K562 (cell line): ENCODE data around the gene TRABD. TPM values are rescaled to one million over a fixed set of nuclear protein-coding genes. Genes with fewer than 3 reads are reported as not detected.

Experiments used
- ATAC-seq: fragments of 200-7000 bp; cut with Tn5 transposase; 3 replicates; pipeline ENCODE4 v1.9.1; 2020; ENCODE audit warnings: moderate library complexity
- BruUV-seq: library from RNA; stranded (reverse); fragments of 400-500 nt; replicated peaks from 2 replicates; lab custom pipeline; 2021; lab: Mats Ljungman, UMichigan
- CTCF ChIA-PET: fragments of 300-600 bp; formaldehyde crosslinking; extraction: SDS; loops from one replicate; lab custom pipeline; 2021; ENCODE audit warnings: low intra/inter-chr PET ratio; lab: Yijun Ruan, JAX
- POLR2A ChIA-PET: fragments of 300-600, 350-650 bp; sonication (Branson Sonifier 250); formaldehyde crosslinking; extraction: SDS; loops from one replicate; lab custom pipeline; 2021; ENCODE audit warnings: antibody characterized with exemption, inconsistent platforms; lab: Yijun Ruan, JAX
- DNase-seq, 4 experiments: peaks; one replicate each; pipeline versions ENCODE4 v3.0.0 to v3.0.0-alpha.2; 2011 to 2018; ENCODE audit warnings: low spot score in 3 of 4, mixed read lengths in 3 of 4; ENCODE audit errors: extremely low read depth in 1 of 4
- FAIRE-seq: peaks from 2 replicates; lab custom pipeline; 2011; peaks lifted over from hg19 to GRCh38; lab: Jason Lieb, UNC
- H2AFZ ChIP-seq: 2 replicates; pipeline ENCODE4 v1.6.0; 2011; ENCODE audit warnings: low read depth, low read length, control low read depth, inconsistent platforms
- H3K27ac ChIP-seq: fragments of 200-600 bp; 3 replicates; pipeline ENCODE4 v1.8.0; 2011; ENCODE audit warnings: low read depth, mild to moderate bottlenecking, control low read depth, inconsistent platforms, low read length, moderate library complexity, mixed read lengths; ENCODE audit errors: extremely low read depth
- H3K27me3 ChIP-seq, 2 experiments: fragments of 300-600 bp in 1 of 2; 2 replicates in 1 of 2; 3 replicates in 1 of 2; pipeline versions ENCODE4 v1.6.0 to v1.8.0; 2011; ENCODE audit warnings: inconsistent platforms in 2 of 2, low read length in 2 of 2, mild to moderate bottlenecking in 1 of 2, mixed read lengths in 1 of 2, moderate library complexity in 1 of 2; ENCODE audit not compliant: control insufficient read depth in 2 of 2, insufficient read depth in 2 of 2
- H3K36me3 ChIP-seq: fragments of 300-600 bp; 3 replicates; pipeline ENCODE4 v1.8.0; 2011; ENCODE audit warnings: mild to moderate bottlenecking, low read length, inconsistent platforms; ENCODE audit not compliant: control insufficient read depth, insufficient read depth
- H3K4me1 ChIP-seq, 2 experiments: fragments of 200-600 bp in 1 of 2; replicated peaks in 1 of 2; 2 replicates in 1 of 2; 3 replicates in 1 of 2; pipeline versions ENCODE4 v1.5.1 to v1.8.0; 2011; ENCODE audit warnings: inconsistent platforms in 2 of 2, low read length in 2 of 2, mild to moderate bottlenecking in 1 of 2, mixed read lengths in 1 of 2, moderate library complexity in 1 of 2; ENCODE audit not compliant: control insufficient read depth in 2 of 2, insufficient read depth in 2 of 2
- H3K4me2 ChIP-seq: 2 replicates; pipeline ENCODE4 v1.6.1; 2011; ENCODE audit warnings: low read length, control low read depth, inconsistent platforms, mixed read lengths; ENCODE audit not compliant: insufficient read depth
- H3K4me3 ChIP-seq: fragments of 200-600 bp; sonication (generic), shearing (Covaris generic); 2 replicates; pipeline ENCODE4 v1.5.1; 2016; ENCODE audit warnings: control low read depth, inconsistent platforms
- H3K79me2 ChIP-seq: fragments of 200-600 bp; 3 replicates; pipeline ENCODE4 v1.8.0; 2011; ENCODE audit warnings: low read length, inconsistent platforms; ENCODE audit not compliant: control insufficient read depth, insufficient read depth
- H3K9ac ChIP-seq, 2 experiments: 2 replicates each; pipeline versions ENCODE4 v1.6.0 to v1.6.1; 2011; ENCODE audit warnings: low read depth in 2 of 2, low read length in 2 of 2, control low read depth in 1 of 2, inconsistent platforms in 1 of 2, mild to moderate bottlenecking in 1 of 2, mixed read lengths in 1 of 2; ENCODE audit not compliant: insufficient read depth in 1 of 2
- H3K9me1 ChIP-seq: one replicate; pipeline ENCODE4 v1.6.0; 2011; ENCODE audit warnings: inconsistent platforms, mild to moderate bottlenecking, low read length, moderate library complexity; ENCODE audit not compliant: control insufficient read depth, insufficient read depth
- H3K9me3 ChIP-seq: replicated peaks from 2 replicates; pipeline ENCODE4 v1.5.1; 2011; ENCODE audit warnings: low read depth, low read length, inconsistent platforms; ENCODE audit not compliant: control insufficient read depth, insufficient read depth
- H4K20me1 ChIP-seq: replicated peaks from 2 replicates; pipeline ENCODE4 v1.6.1; 2011; ENCODE audit warnings: low read length, inconsistent platforms, mixed read lengths; ENCODE audit not compliant: control insufficient read depth, insufficient read depth
- ESRRB ChIP-seq: fragments of 250-450 bp; sonication (Bioruptor Pico); IDR thresholded peaks from 2 replicates; pipeline ENCODE4 v1.5.0; 2020; ENCODE audit warnings: mild to moderate bottlenecking, moderate library complexity, borderline replicate concordance
- FUS ChIP-seq: fragments of 200-400 bp; formaldehyde crosslinking; optimal IDR thresholded peaks from 2 replicates; pipeline ENCODE3; 2017; ENCODE audit warnings: low read depth, low read length
- GABPA ChIP-seq: fragments of 200-800 bp; sonication (Bioruptor generic); conservative IDR thresholded peaks from 2 replicates; pipeline ENCODE4 v1.6.1; 2016; ENCODE audit warnings: low read depth, missing genetic modification characterization, missing compliant biosample characterization
- POLR2G ChIP-seq: fragments of 200-400 bp; formaldehyde crosslinking; IDR thresholded peaks from 2 replicates; pipeline ENCODE4 v1.6.1; 2017; ENCODE audit warnings: low read depth, mild to moderate bottlenecking, antibody characterized with exemption, low read length, moderate library complexity
- RBFOX2 ChIP-seq: fragments of 200-400 bp; formaldehyde crosslinking; IDR thresholded peaks from 2 replicates; pipeline ENCODE4 v1.6.1; 2017; ENCODE audit warnings: low read depth, mild to moderate bottlenecking, low read length, moderate library complexity
- ZNF445 ChIP-seq: fragments of 250-450 bp; sonication (Bioruptor Pico); IDR thresholded peaks from 2 replicates; pipeline ENCODE4 v1.4.0; 2020; ENCODE audit warnings: low read depth, mild to moderate bottlenecking, moderate library complexity
- ZNF561 ChIP-seq: fragments of 450-650 bp; formaldehyde crosslinking; conservative IDR thresholded peaks from 2 replicates; pipeline ENCODE4 v1.4.0; 2020; ENCODE audit warnings: mild to moderate bottlenecking, moderate library complexity
- WGBS: fragments of 100-300 bp; shearing (Covaris generic); methylation state at CpG from one replicate; pipeline ENCODE4 v1.1.6; 2016; ENCODE audit warnings: low coverage, mixed read lengths; ENCODE audit not compliant: insufficient coverage; ENCODE audit errors: missing lambda C conversion rate; 5-methylcytosine and 5-hydroxymethylcytosine counted together
- in situ Hi-C: fragments of 300-500 bp; cut with MboI; formaldehyde crosslinking; loops from 4 replicates; pipeline ENCODE4 v1.15.0; 2018; ENCODE audit warnings: inconsistent platforms, mixed read lengths
- intact Hi-C: fragments of 100-400 bp; cut with micrococcal nuclease; formaldehyde crosslinking; loops from 2 replicates; pipeline ENCODE4 v1.14.2; 2022
- polyA plus RNA-seq, 8 experiments: library from polyadenylated mRNA; depleted of rRNA in 4 of 8; stranded (reverse) in 5 of 8; unstranded in 3 of 8; fragments of >200 nt; fragmentation: Nextera tagmentation in 2 of 8; fragmentation: Illumina TruSeq in 1 of 8; extraction: Ambion mirVana in 2 of 8; extraction: Trizol in 1 of 8; gene quantifications; 2 replicates each; pipeline versions ENCODE4 v1.2.1 to v1.2.3, GENCODE V29; 2011 to 2014; ENCODE audit warnings: inconsistent platforms in 1 of 8, missing spikeins in 1 of 8
- total RNA-seq, 7 experiments: library from RNA; depleted of rRNA in 6 of 7; stranded (reverse); fragments of >200 nt in 6 of 7; fragmentation: Illumina TruSeq in 2 of 7; extraction: Trizol in 2 of 7; gene quantifications; 2 replicates each; pipeline versions ENCODE4 v1.2.1 to v1.2.3, GENCODE V29; 2011 to 2021; ENCODE audit warnings: low replicate concordance in 1 of 7
- TF ChIP-seq, protein P1 (sequence below), 2 experiments: fragments of 250-450 bp in 1 of 2; fragments of 450-650 bp in 1 of 2; sonication (Bioruptor Pico) in 1 of 2; IDR thresholded peaks; 2 replicates each; pipeline versions ENCODE4 v1.6.1 to v1.8.0; 2016 to 2021; ENCODE audit warnings: mild to moderate bottlenecking in 2 of 2, moderate library complexity in 2 of 2, missing compliant biosample characterization in 1 of 2, missing genetic modification characterization in 1 of 2
- TF ChIP-seq, protein P2 (sequence below): fragments of 450-650 bp; IDR thresholded peaks from 2 replicates; pipeline ENCODE4 v1.6.1; 2017; ENCODE audit warnings: antibody characterized with exemption
- TF ChIP-seq, protein P3 (sequence below): fragments of 250-450 bp; sonication (Bioruptor Pico); IDR thresholded peaks from 2 replicates; pipeline ENCODE4 v1.9.0; 2021; ENCODE audit warnings: mild to moderate bottlenecking
- TF ChIP-seq, protein P4 (sequence below): fragments of 450-650 bp; IDR thresholded peaks from 2 replicates; pipeline ENCODE4 v1.6.1; 2018; ENCODE audit warnings: mild to moderate bottlenecking, low read depth; ENCODE audit not compliant: partially characterized antibody
- TF ChIP-seq, protein P5 (sequence below): IDR thresholded peaks from 2 replicates; pipeline ENCODE4 v1.6.1; 2014; ENCODE audit warnings: antibody characterized with exemption

Gene TRABD
- total and polyA plus RNA-seq, 9 of the 15 experiments (the other 6 are each of a cell fraction or from before 2014, with no cell fraction given): 0.08 to 62.9 (median 14.0) TPM

DNA sequence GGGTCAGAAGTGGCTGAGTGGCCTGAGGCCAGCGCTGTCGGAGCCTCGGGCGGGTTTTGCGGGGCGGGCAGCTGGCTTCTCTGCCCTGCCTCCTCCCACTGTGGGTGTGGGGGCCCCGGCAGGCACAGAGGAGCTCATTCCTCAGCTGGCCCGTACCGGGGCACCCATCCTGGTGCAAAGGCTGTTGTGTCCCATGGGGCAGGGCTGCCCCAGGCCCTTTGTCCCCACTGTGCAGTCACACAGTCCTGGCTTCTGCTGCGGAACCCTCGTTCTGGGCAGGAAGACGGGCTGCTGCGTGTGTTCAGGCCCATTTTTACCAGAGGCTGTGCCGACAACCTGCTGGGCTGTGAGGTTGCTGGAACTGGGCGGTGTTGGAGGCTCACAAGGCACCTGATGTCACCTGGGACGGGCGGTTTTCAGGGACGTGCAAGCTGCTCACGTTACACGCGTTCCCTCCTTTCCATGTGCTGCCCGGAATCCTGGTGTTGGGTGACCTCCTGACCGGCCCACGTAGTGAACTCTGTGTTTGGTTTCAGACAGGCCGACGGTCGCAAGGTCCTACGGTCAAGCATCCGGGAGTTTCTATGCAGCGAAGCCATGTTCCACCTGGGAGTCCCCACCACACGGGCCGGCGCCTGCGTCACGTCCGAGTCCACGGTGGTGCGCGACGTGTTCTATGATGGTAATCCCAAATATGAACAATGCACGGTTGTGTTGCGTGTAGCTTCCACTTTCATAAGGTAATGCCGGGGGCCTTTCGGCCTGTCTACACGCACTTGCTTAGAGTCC is 20.3 kb downstream of the TRABD start:
- no TSS peak for BruUV-seq
- H3K79me2 ChIP-seq: peaks cover 20% of the 10 kb centered on the region
- H4K20me1 ChIP-seq: 0 out of 2 replicates have a peak, but pooled peaks cover 3% of the 10 kb centered on the region
- H3K27me3 ChIP-seq: no peaks in the 10 kb centered on the region
- 99% methylated on average over 24 of the region's 45 CpGs for WGBS
- in situ Hi-C loops: no loop called here
- no peak overlapping the region for H3K4me2 ChIP-seq
- intact Hi-C loops: no loop called here
- ATAC-seq (no peak), FAIRE-seq (no peak), DNase-seq (no peak)
- TF ChIP-seq POLR2G (peak; percentile 68), ZNF445 (CRISPR knock-in tag) (no peak), FUS (no peak), GABPA (tag) (no peak), ZNF561 (CRISPR knock-in tag) (no peak), ESRRB (CRISPR knock-in tag) (no peak), RBFOX2 (peak; percentile 33; the same call in 1 of the 2 replicates)
- TF ChIP-seq, protein P1, sequence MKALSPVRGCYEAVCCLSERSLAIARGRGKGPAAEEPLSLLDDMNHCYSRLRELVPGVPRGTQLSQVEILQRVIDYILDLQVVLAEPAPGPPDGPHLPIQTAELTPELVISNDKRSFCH (CRISPR knock-in tag; IDR thresholded peaks at IDR 0.05): no peak
- TF ChIP-seq, protein P1 (tag; IDR thresholded peaks at IDR 0.05): no peak
- TF ChIP-seq, protein P2, sequence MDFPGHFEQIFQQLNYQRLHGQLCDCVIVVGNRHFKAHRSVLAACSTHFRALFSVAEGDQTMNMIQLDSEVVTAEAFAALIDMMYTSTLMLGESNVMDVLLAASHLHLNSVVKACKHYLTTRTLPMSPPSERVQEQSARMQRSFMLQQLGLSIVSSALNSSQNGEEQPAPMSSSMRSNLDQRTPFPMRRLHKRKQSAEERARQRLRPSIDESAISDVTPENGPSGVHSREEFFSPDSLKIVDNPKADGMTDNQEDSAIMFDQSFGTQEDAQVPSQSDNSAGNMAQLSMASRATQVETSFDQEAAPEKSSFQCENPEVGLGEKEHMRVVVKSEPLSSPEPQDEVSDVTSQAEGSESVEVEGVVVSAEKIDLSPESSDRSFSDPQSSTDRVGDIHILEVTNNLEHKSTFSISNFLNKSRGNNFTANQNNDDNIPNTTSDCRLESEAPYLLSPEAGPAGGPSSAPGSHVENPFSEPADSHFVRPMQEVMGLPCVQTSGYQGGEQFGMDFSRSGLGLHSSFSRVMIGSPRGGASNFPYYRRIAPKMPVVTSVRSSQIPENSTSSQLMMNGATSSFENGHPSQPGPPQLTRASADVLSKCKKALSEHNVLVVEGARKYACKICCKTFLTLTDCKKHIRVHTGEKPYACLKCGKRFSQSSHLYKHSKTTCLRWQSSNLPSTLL: no peak
- TF ChIP-seq, protein P3, sequence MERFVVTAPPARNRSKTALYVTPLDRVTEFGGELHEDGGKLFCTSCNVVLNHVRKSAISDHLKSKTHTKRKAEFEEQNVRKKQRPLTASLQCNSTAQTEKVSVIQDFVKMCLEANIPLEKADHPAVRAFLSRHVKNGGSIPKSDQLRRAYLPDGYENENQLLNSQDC: no peak
- TF ChIP-seq, protein P4, sequence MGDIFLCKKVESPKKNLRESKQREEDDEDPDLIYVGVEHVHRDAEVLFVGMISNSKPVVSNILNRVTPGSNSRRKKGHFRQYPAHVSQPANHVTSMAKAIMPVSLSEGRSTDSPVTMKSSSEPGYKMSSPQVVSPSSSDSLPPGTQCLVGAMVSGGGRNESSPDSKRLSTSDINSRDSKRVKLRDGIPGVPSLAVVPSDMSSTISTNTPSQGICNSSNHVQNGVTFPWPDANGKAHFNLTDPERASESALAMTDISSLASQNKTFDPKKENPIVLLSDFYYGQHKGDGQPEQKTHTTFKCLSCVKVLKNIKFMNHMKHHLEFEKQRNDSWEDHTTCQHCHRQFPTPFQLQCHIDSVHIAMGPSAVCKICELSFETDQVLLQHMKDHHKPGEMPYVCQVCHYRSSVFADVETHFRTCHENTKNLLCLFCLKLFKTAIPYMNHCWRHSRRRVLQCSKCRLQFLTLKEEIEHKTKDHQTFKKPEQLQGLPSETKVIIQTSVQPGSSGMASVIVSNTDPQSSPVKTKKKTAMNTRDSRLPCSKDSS: no peak
- TF ChIP-seq, protein P5, sequence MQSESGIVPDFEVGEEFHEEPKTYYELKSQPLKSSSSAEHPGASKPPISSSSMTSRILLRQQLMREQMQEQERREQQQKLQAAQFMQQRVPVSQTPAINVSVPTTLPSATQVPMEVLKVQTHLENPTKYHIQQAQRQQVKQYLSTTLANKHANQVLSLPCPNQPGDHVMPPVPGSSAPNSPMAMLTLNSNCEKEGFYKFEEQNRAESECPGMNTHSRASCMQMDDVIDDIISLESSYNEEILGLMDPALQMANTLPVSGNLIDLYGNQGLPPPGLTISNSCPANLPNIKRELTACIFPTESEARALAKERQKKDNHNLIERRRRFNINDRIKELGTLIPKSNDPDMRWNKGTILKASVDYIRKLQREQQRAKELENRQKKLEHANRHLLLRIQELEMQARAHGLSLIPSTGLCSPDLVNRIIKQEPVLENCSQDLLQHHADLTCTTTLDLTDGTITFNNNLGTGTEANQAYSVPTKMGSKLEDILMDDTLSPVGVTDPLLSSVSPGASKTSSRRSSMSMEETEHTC: no peak
- peaks cover 3% of the 10 kb centered on the region; the same call in 1 of the 2 replicates for H3K9me3 ChIP-seq
- H2AFZ ChIP-seq: no peak overlapping the region
- no peaks in the 10 kb centered on the region for H3K9me1 ChIP-seq
- H3K9ac ChIP-seq: no peak overlapping the region
- H3K4me3 ChIP-seq: no peak overlapping the region
- no peak overlapping the region for H3K27ac ChIP-seq
- ChIA-PET POLR2A (no interaction called here), CTCF (no interaction called here)
- peaks cover 5 to 51% of the 10 kb centered on the region in 2 experiments; a peak in 3 of 5 replicates for H3K4me1 ChIP-seq
- H3K36me3 ChIP-seq: peaks cover 44% of the 10 kb centered on the region; the same call in 2 of the 3 replicates
